DND-41 (cell line): Measurements from ENCODE around the gene ODAM.

Experiments used
- ATAC-seq: fragments of 200-7000 bp; cut with Tn5 transposase; 3 replicates; pipeline ENCODE4 v1.9.1; 2021; ENCODE audit warnings: low read depth; ENCODE audit not compliant: insufficient read depth
- DNase-seq: peaks from one replicate; pipeline ENCODE4 v3.0.0-alpha.2; 2020
- H2AFZ ChIP-seq: 2 replicates; pipeline ENCODE4 v1.6.0; 2012; ENCODE audit warnings: low read depth, low read length
- H3K27ac ChIP-seq: 2 replicates; pipeline ENCODE4 v1.5.1; 2012; ENCODE audit warnings: low read length, inconsistent platforms
- H3K27me3 ChIP-seq: fragments of 200-600 bp; sonication (generic); 2 replicates; pipeline ENCODE4 v1.6.0; 2012; ENCODE audit warnings: low read length, mild to moderate bottlenecking, inconsistent platforms; ENCODE audit not compliant: insufficient read depth, poor library complexity
- H3K36me3 ChIP-seq: 2 replicates; pipeline ENCODE4 v1.5.1; 2012; ENCODE audit warnings: low read length, inconsistent platforms; ENCODE audit not compliant: insufficient read depth
- H3K4me1 ChIP-seq: 2 replicates; pipeline ENCODE4 v1.5.1; 2012; ENCODE audit warnings: mild to moderate bottlenecking, low read length; ENCODE audit not compliant: insufficient read depth
- H3K4me2 ChIP-seq: 2 replicates; pipeline ENCODE4 v1.6.0; 2012; ENCODE audit warnings: mild to moderate bottlenecking, moderate library complexity, low read length, inconsistent platforms; ENCODE audit not compliant: insufficient read depth
- H3K4me3 ChIP-seq, 2 experiments: fragments of 200-600 bp in 1 of 2; shearing (Covaris generic) in 1 of 2; 2 replicates each; pipeline ENCODE4 v1.5.1; 2012 to 2016; ENCODE audit warnings: inconsistent platforms in 2 of 2, low read length in 2 of 2, mild to moderate bottlenecking in 2 of 2, low read depth in 1 of 2, moderate library complexity in 1 of 2
- H3K79me2 ChIP-seq: 2 replicates; pipeline ENCODE4 v1.6.0; 2012; ENCODE audit warnings: low read length, inconsistent platforms; ENCODE audit not compliant: insufficient read depth
- H3K9ac ChIP-seq: 2 replicates; pipeline ENCODE4 v1.6.0; 2012; ENCODE audit warnings: low read depth, mild to moderate bottlenecking, inconsistent platforms, low read length, moderate library complexity
- H3K9me3 ChIP-seq: 2 replicates; pipeline ENCODE4 v1.5.1; 2012; ENCODE audit warnings: low read length, moderate library complexity, mild to moderate bottlenecking, inconsistent platforms; ENCODE audit not compliant: insufficient read depth, severe bottlenecking
- H4K20me1 ChIP-seq: 2 replicates; pipeline ENCODE4 v1.6.0; 2012; ENCODE audit warnings: low read length; ENCODE audit not compliant: insufficient read depth
- EZH2 ChIP-seq: IDR thresholded peaks from 3 replicates; pipeline ENCODE4 v1.6.1; 2012; ENCODE audit warnings: borderline replicate concordance, low read depth, mild to moderate bottlenecking, moderate library complexity, low read length, inconsistent platforms; ENCODE audit not compliant: severe bottlenecking
- TF ChIP-seq, protein P1 (sequence below): IDR thresholded peaks from 2 replicates; pipeline ENCODE4 v1.5.1; 2012; ENCODE audit warnings: borderline replicate concordance, low read length, moderate library complexity, mild to moderate bottlenecking; ENCODE audit not compliant: poor library complexity, severe bottlenecking; ENCODE audit errors: extremely low read depth

Gene ODAM

GRCh38 chr4:70153937-70154336, 41.6 kb upstream of the ODAM start, which contains the start of gene PRR27:
TSS of gene PRR27 (plus strand) at chr4:70154237. CDS start at chr4:70154376, 139 bp downstream.
- Histone ChIP-seq H3K9me3 (no peaks in the 10 kb centered on the region), H3K4me2 (no peak within 1 kb of the TSS), H3K27ac (no peak within 1 kb of the TSS), H2AFZ (no peak within 1 kb of the TSS), H3K79me2 (no peaks in the 10 kb centered on the region), H3K27me3 (no peaks in the 10 kb centered on the region), H3K4me3 (no peak within 1 kb of the TSS), H3K4me1 (no peaks in the 10 kb centered on the region), H3K9ac (no peak within 1 kb of the TSS), H3K36me3 (no peaks in the 10 kb centered on the region), H4K20me1 (no peaks in the 10 kb centered on the region)
- no peak for TF ChIP-seq EZH2
- TF ChIP-seq, protein P1, sequence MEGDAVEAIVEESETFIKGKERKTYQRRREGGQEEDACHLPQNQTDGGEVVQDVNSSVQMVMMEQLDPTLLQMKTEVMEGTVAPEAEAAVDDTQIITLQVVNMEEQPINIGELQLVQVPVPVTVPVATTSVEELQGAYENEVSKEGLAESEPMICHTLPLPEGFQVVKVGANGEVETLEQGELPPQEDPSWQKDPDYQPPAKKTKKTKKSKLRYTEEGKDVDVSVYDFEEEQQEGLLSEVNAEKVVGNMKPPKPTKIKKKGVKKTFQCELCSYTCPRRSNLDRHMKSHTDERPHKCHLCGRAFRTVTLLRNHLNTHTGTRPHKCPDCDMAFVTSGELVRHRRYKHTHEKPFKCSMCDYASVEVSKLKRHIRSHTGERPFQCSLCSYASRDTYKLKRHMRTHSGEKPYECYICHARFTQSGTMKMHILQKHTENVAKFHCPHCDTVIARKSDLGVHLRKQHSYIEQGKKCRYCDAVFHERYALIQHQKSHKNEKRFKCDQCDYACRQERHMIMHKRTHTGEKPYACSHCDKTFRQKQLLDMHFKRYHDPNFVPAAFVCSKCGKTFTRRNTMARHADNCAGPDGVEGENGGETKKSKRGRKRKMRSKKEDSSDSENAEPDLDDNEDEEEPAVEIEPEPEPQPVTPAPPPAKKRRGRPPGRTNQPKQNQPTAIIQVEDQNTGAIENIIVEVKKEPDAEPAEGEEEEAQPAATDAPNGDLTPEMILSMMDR, result no peak
- ATAC-seq (no peak), DNase-seq (no peak)

GRCh38 chr4:70158576-70158975, 36.9 kb upstream of the ODAM start:
- Histone ChIP-seq H3K4me3 (no peak overlapping the region), H3K4me2 (no peak overlapping the region), H3K9me3 (no peaks in the 10 kb centered on the region), H3K4me1 (no peaks in the 10 kb centered on the region), H3K27me3 (no peaks in the 10 kb centered on the region), H3K27ac (no peak overlapping the region), H3K36me3 (no peaks in the 10 kb centered on the region), H3K9ac (no peak overlapping the region), H4K20me1 (no peaks in the 10 kb centered on the region), H2AFZ (no peak overlapping the region), H3K79me2 (no peaks in the 10 kb centered on the region)
- no peak for ATAC-seq
- no peak for TF ChIP-seq EZH2
- TF ChIP-seq, protein P1, result no peak
- DNase-seq, result no peak

DNA sequence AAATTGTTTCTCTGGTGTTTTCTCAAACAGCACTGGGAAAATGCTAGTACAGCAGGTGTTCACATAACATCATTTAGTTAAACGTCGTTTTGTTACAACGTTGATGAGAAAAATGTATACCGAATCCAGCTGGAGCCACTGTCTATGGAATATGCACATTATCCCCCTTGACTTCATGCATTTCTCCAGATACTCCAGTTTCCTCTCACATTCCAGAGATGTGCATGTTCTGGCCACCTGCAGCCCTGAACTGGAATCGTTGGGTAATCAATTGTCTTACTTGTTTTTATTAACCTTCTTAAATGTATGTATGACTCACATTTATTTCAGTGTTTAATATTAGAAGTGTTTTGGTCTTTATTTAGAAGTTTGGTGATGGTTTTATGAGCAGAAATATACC, 18.4 kb upstream of the ODAM start:
- DNase-seq (no peak), ATAC-seq (no peak)
- Histone ChIP-seq H4K20me1 (no peaks in the 10 kb centered on the region), H3K9ac (no peak overlapping the region), H3K27ac (no peak overlapping the region), H3K79me2 (no peaks in the 10 kb centered on the region), H3K9me3 (no peaks in the 10 kb centered on the region), H3K4me1 (no peaks in the 10 kb centered on the region), H2AFZ (no peak overlapping the region), H3K4me3 (no peak overlapping the region), H3K4me2 (no peak overlapping the region), H3K27me3 (no peaks in the 10 kb centered on the region), H3K36me3 (no peaks in the 10 kb centered on the region)
- no peak for TF ChIP-seq EZH2
- TF ChIP-seq, protein P1, result no peak
